Naive thymus-derived CD4-positive, alpha-beta T cell (primary cell): ENCODE measurements around the gene ACTR3C. TPM values are rescaled to one million over a fixed set of nuclear protein-coding genes. Genes with fewer than 3 reads are reported as not detected.
A peak's percentile ranks its signal among the peaks of the same experiment; 100 is the strongest.
"Not testable (repeated sequence)": the region's sequence is repeated elsewhere in the genome, so short reads cannot be mapped to it uniquely, and the experiment has no call there.

ENCODE experiments used
- ATAC-seq: fragments of 150-1000 bp; cut with Tn5 transposase; 2 replicates; pipeline ENCODE4 v1.10.0; 2021; ENCODE audit warnings: mild to moderate bottlenecking, moderate library complexity
- CTCF ChIA-PET: fragments of 350-600 bp; sonication (Branson Sonifier 250); formaldehyde crosslinking; loops from one replicate; lab custom pipeline; 2021; ENCODE audit warnings: antibody characterized with exemption; lab: Charles Lee
- POLR2A ChIA-PET: fragments of 350-600 bp; sonication (Branson Sonifier 250); formaldehyde crosslinking; loops from one replicate; lab custom pipeline; 2021; ENCODE audit warnings: antibody characterized with exemption, inconsistent platforms; lab: Charles Lee
- DNase-seq, 9 donors: peaks; one replicate each; pipeline versions ENCODE4 v3.0.0 to v3.0.0-alpha.2; 2020 to 2022; ENCODE audit warnings: mixed read lengths in 1 of 9
- H3K27ac ChIP-seq: one replicate; pipeline ENCODE4 v1.7.0; 2013; ENCODE audit warnings: mild to moderate bottlenecking, low read depth, low read length, moderate library complexity
- H3K27me3 ChIP-seq, 2 donors: one replicate each; pipeline ENCODE4 v1.7.0; 2013; ENCODE audit warnings: low read length in 2 of 2, mild to moderate bottlenecking in 2 of 2, moderate library complexity in 2 of 2; ENCODE audit not compliant: control insufficient read depth in 2 of 2, insufficient read depth in 2 of 2
- H3K36me3 ChIP-seq, 3 experiments: 1 replicate in 2 of 3; 2 replicates in 1 of 3; pipeline ENCODE4 v1.7.0; 2013; ENCODE audit warnings: low read length in 3 of 3, mild to moderate bottlenecking in 3 of 3, moderate library complexity in 1 of 3; ENCODE audit not compliant: insufficient read depth in 3 of 3, control insufficient read depth in 2 of 3
- H3K4me1 ChIP-seq, 2 donors: one replicate each; pipeline ENCODE4 v1.7.0; 2013; ENCODE audit warnings: low read length in 2 of 2, mild to moderate bottlenecking in 2 of 2, moderate library complexity in 1 of 2; ENCODE audit not compliant: control insufficient read depth in 2 of 2, insufficient read depth in 2 of 2
- H3K4me3 ChIP-seq: 2 replicates; pipeline ENCODE4 v1.7.0; 2013; ENCODE audit warnings: mild to moderate bottlenecking, low read length
- H3K9me3 ChIP-seq, 3 experiments: 1 replicate in 2 of 3; 2 replicates in 1 of 3; pipeline ENCODE4 v1.7.0; 2013; ENCODE audit warnings: low read length in 3 of 3; ENCODE audit not compliant: control insufficient read depth in 2 of 3
- H3K27ac Mint-ChIP-seq, 9 donors: one replicate each; pipeline ENCODE4 v1.8.0; 2020 to 2022; ENCODE audit warnings: mixed read lengths in 9 of 9, mild to moderate bottlenecking in 8 of 9, moderate library complexity in 5 of 9, inconsistent platforms in 2 of 9
- H3K27me3 Mint-ChIP-seq, 5 donors: one replicate each; pipeline ENCODE4 v1.8.0; 2021 to 2022; ENCODE audit warnings: mixed read lengths in 5 of 5, mild to moderate bottlenecking in 1 of 5
- H3K36me3 Mint-ChIP-seq, 5 donors: one replicate each; pipeline ENCODE4 v1.8.0; 2020 to 2022; ENCODE audit warnings: mixed read lengths in 5 of 5, mild to moderate bottlenecking in 3 of 5, inconsistent platforms in 1 of 5
- H3K4me1 Mint-ChIP-seq, 7 donors: one replicate each; pipeline ENCODE4 v1.8.0; 2020 to 2022; ENCODE audit warnings: mixed read lengths in 7 of 7, mild to moderate bottlenecking in 3 of 7, inconsistent platforms in 1 of 7
- H3K4me3 Mint-ChIP-seq, 10 donors: one replicate each; pipeline ENCODE4 v1.8.0; 2020 to 2022; ENCODE audit warnings: mild to moderate bottlenecking in 10 of 10, mixed read lengths in 10 of 10, moderate library complexity in 6 of 10, inconsistent platforms in 2 of 10
- H3K9me3 Mint-ChIP-seq, 11 donors: one replicate each; pipeline ENCODE4 v1.8.0; 2020 to 2022; ENCODE audit warnings: mixed read lengths in 11 of 11, mild to moderate bottlenecking in 4 of 11, inconsistent platforms in 1 of 11, moderate library complexity in 1 of 11
- intact Hi-C, 2 donors: fragments of 100-400 bp; cut with micrococcal nuclease; formaldehyde crosslinking; loops; one replicate each; pipeline ENCODE4 v1.15.1; 2023
- polyA plus RNA-seq, 2 donors: library from polyadenylated mRNA; unstranded; fragments of 300-500 nt; fragmentation: Illumina TruSeq; gene quantifications; one replicate each; pipeline ENCODE4 v1.2.3, GENCODE V29; 2021
- total RNA-seq, 6 experiments: library from RNA in 5 of 6; stranded (reverse) in 5 of 6; gene quantifications; 1 replicate in 5 of 6; 2 replicates in 1 of 6; pipeline ENCODE4 v1.2.3 and lab custom pipeline; 2021 to 2026

ACTR3C gene
- total and polyA plus RNA-seq, 7 experiments from 2014 or later, result 4.8 to 13.2 (median 8.5) TPM

GRCh38 chr7:150278383-150278782 is 45.0 kb downstream of the ACTR3C start:
- H3K27ac Mint-ChIP-seq, H3K9me3 ChIP-seq, POLR2A ChIA-PET, H3K4me3 ChIP-seq, H3K27me3 ChIP-seq, H3K9me3 Mint-ChIP-seq, H3K27ac ChIP-seq, H3K36me3 ChIP-seq, DNase-seq, H3K36me3 Mint-ChIP-seq, H3K4me3 Mint-ChIP-seq, H3K4me1 Mint-ChIP-seq, H3K4me1 ChIP-seq, ATAC-seq, CTCF ChIA-PET, H3K27me3 Mint-ChIP-seq: not testable (repeated sequence)
- intact Hi-C loops, result loop anchor here (5.0 kb wide), 1 partner anchor 396 kb away; no protein-coding TSS in a partner anchor

GRCh38 chr7:150276132-150276695 is 47.1 kb downstream of the ACTR3C start:
- H3K4me3 Mint-ChIP-seq, POLR2A ChIA-PET, H3K36me3 ChIP-seq, H3K9me3 Mint-ChIP-seq, H3K4me3 ChIP-seq, H3K4me1 Mint-ChIP-seq, H3K9me3 ChIP-seq, H3K36me3 Mint-ChIP-seq, CTCF ChIA-PET, H3K27me3 ChIP-seq, H3K4me1 ChIP-seq, H3K27ac Mint-ChIP-seq, H3K27me3 Mint-ChIP-seq, H3K27ac ChIP-seq: not testable (repeated sequence)
- ATAC-seq (peak; percentile 84), DNase-seq (peak in 6 of 9 donors; percentile 26 to 55 (median 44))
- intact Hi-C loops, result loop anchor here (5.0 kb wide), 1 partner anchor 394 kb away; no protein-coding TSS in a partner anchor

- H3K4me1 Mint-ChIP-seq, H3K9me3 ChIP-seq, H3K4me1 ChIP-seq, H3K27me3 ChIP-seq, ATAC-seq, H3K9me3 Mint-ChIP-seq, H3K36me3 Mint-ChIP-seq, H3K36me3 ChIP-seq, H3K27me3 Mint-ChIP-seq, intact Hi-C loops, H3K27ac ChIP-seq, H3K4me3 ChIP-seq, CTCF ChIA-PET: not testable (repeated sequence)
- POLR2A ChIA-PET, result interaction anchor here (0.7 kb wide), 1 partner anchor 134 kb away, joined by 4 read pairs; a partner anchor contains a TSS
- Mint-ChIP-seq H3K27ac (peak overlapping the region in 1 of 9 donors; percentile 26), H3K4me3 (peak overlapping the region in 1 of 10 donors; percentile 34)
- peak in 1 of 9 donors; percentile 5 for DNase-seq
Observed at GRCh38 chr7:150271898-150272297, 51.4 kb downstream of the ACTR3C start.

GRCh38 chr7:150270101-150270824 is 53.1 kb downstream of the ACTR3C start:
- H3K36me3 ChIP-seq, H3K9me3 ChIP-seq, POLR2A ChIA-PET, intact Hi-C loops, H3K27ac ChIP-seq, H3K4me1 Mint-ChIP-seq, ATAC-seq, H3K27me3 Mint-ChIP-seq, H3K27ac Mint-ChIP-seq, H3K36me3 Mint-ChIP-seq, H3K27me3 ChIP-seq, H3K9me3 Mint-ChIP-seq, H3K4me3 Mint-ChIP-seq, H3K4me1 ChIP-seq, CTCF ChIA-PET, DNase-seq, H3K4me3 ChIP-seq: not testable (repeated sequence)

GRCh38 chr7:150268798-150269197 is 54.5 kb downstream of the ACTR3C start:
- peaks cover 0 to 13% (median 6%) of the 10 kb centered on the region in 7 donors for H3K4me1 Mint-ChIP-seq
- intact Hi-C loops, H3K27me3 ChIP-seq, H3K27ac Mint-ChIP-seq, ATAC-seq, H3K9me3 Mint-ChIP-seq, H3K9me3 ChIP-seq, H3K4me3 ChIP-seq, DNase-seq, H3K27me3 Mint-ChIP-seq, CTCF ChIA-PET, H3K27ac ChIP-seq, H3K36me3 Mint-ChIP-seq, H3K4me1 ChIP-seq, POLR2A ChIA-PET, H3K36me3 ChIP-seq, H3K4me3 Mint-ChIP-seq: not testable (repeated sequence)

- H3K9me3 Mint-ChIP-seq, H3K4me3 Mint-ChIP-seq, H3K27ac ChIP-seq, H3K27me3 Mint-ChIP-seq, CTCF ChIA-PET, H3K36me3 Mint-ChIP-seq, H3K4me3 ChIP-seq, DNase-seq, H3K4me1 ChIP-seq, H3K27me3 ChIP-seq, intact Hi-C loops, POLR2A ChIA-PET, H3K27ac Mint-ChIP-seq, H3K9me3 ChIP-seq, ATAC-seq, H3K36me3 ChIP-seq: not testable (repeated sequence)
- peaks cover 0 to 14% (median 8%) of the 10 kb centered on the region in 7 donors for H3K4me1 Mint-ChIP-seq
Observed at GRCh38 chr7:150268287-150268686, 55.1 kb downstream of the ACTR3C start.
